Activated effector memory CD4-positive, alpha-beta T cell treated with anti-CD3 and anti-CD28 coated beads, Interleukin-2, amount 50 U/mL, for 16 hours (primary cell): ENCODE data around the gene SMG6.
"Not testable (repeated sequence)": the region's sequence is repeated elsewhere in the genome, so short reads cannot be mapped to it uniquely, and the experiment has no call there.

Experiments
- DNase-seq: peaks from one replicate; pipeline ENCODE4 v3.0.0-alpha.2; 2020

SMG6 gene

GRCh38 chr17:2302778-2303203 lies 794 bp downstream of the SMG6 start:
- DNase-seq = no peak

GRCh38 chr17:2299756-2300155 lies 3.8 kb downstream of the SMG6 start:
- DNase-seq = no peak

- no peak for DNase-seq
These were observed 4.4 kb downstream of the SMG6 start for GRCh38 chr17:2299136-2299535.

GRCh38 chr17:2297023-2297422 lies 6.6 kb downstream of the SMG6 start:
- DNase-seq = no peak

GRCh38 chr17:2295575-2295974 lies 8.0 kb downstream of the SMG6 start:
- DNase-seq = no peak

- DNase-seq = no peak
These were observed 11.5 kb downstream of the SMG6 start for GRCh38 chr17:2292100-2292499.

- DNase-seq = no peak
These were observed 13.6 kb downstream of the SMG6 start for GRCh38 chr17:2289878-2290478.

GRCh38 chr17:2283302-2283701 lies 20.3 kb downstream of the SMG6 start:
- no peak for DNase-seq

- DNase-seq = no peak
These were observed 21.2 kb downstream of the SMG6 start for GRCh38 chr17:2282297-2282873.

- DNase-seq = no peak
These were observed 23.9 kb downstream of the SMG6 start for GRCh38 chr17:2279707-2280106.

- DNase-seq = no peak
These were observed 26.0 kb downstream of the SMG6 start for GRCh38 chr17:2277429-2278170.

- DNase-seq = no peak
These were observed 27.9 kb downstream of the SMG6 start for GRCh38 chr17:2275722-2276121.

GRCh38 chr17:2274414-2274813 lies 29.2 kb downstream of the SMG6 start:
- no peak for DNase-seq

GRCh38 chr17:2271985-2272702 lies 31.4 kb downstream of the SMG6 start:
- no peak for DNase-seq

- DNase-seq = no peak
These were observed 36.2 kb downstream of the SMG6 start for GRCh38 chr17:2267354-2267753.

GRCh38 chr17:2266865-2267228 lies 36.7 kb downstream of the SMG6 start:
- no peak for DNase-seq

GRCh38 chr17:2266045-2266864 lies 37.3 kb downstream of the SMG6 start:
- peak; percentile 93 for DNase-seq

GRCh38 chr17:2265166-2265565 lies 38.4 kb downstream of the SMG6 start:
- not testable (repeated sequence) for DNase-seq

GRCh38 chr17:2264067-2264860 lies 39.3 kb downstream of the SMG6 start:
- DNase-seq = no peak

GRCh38 chr17:2263183-2264066 lies 40.2 kb downstream of the SMG6 start:
- DNase-seq = no peak

GRCh38 chr17:2262135-2262587 lies 41.4 kb downstream of the SMG6 start:
- no peak for DNase-seq
